ENCODE measurements around the gene KRTAP4-7.
"Not testable (repeated sequence)": the region's sequence is repeated elsewhere in the genome, so short reads cannot be mapped to it uniquely, and the experiment has no call there.

KRTAP4-7 gene

DNA sequence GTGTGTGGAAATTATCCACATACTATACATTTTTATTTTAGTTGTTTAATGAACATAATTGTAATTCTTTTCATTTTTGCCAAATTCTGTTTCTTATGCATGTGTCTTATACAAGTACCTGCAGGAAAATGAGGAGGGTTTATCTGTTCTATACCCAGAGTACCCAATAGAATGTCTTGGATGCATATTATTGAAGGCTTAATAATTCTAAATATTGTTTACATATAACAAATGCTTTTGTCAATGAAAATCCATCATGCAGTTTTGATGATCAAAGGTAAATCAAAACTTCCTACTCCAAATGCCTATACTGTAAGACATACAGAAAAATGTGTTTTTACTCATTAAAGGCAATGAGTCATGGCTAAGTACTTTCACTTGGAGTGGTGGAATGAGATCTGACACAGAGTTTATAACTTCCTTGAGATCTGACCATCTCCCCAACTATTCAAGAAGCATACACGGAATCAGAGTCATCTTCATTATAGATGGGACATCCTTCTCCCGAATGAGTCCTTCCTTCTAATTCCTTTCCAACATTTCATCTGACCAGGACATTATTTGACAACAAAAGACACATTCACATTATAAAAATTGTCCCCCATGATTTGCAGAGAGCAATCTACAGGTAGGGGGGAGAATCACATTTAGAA lies 20.6 kb downstream of the KRTAP4-7 start:
- H3K4me3 ChIP-seq (ENCODE audit: low read length); DNase-seq (ENCODE audit: low read depth, low spot score): not testable (repeated sequence)

DNA sequence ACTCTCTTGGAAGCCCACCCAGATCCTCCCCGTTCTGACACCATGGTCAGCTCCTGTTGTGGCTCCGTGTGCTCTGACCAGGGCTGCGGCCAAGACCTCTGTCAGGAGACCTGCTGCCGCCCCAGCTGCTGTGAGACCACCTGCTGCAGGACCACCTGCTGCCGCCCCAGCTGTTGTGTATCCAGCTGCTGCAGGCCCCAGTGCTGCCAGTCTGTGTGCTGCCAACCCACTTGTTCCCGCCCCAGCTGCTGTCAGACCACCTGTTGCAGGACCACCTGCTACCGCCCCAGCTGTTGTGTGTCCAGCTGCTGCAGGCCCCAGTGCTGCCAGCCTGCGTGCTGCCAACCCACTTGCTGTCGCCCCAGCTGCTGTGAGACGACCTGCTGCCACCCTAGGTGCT lies 21.4 kb downstream of the KRTAP4-7 start, which contains the start of gene KRTAP4-9:
Gene KRTAP4-9 (plus strand): TSS at position 43 of the 400 bp plus-strand sequence. CDS start 0 bp downstream, at position 43.
- not testable (repeated sequence) for H3K4me3 ChIP-seq (ENCODE audit: low read length); DNase-seq (ENCODE audit: low read depth, low spot score)

DNA sequence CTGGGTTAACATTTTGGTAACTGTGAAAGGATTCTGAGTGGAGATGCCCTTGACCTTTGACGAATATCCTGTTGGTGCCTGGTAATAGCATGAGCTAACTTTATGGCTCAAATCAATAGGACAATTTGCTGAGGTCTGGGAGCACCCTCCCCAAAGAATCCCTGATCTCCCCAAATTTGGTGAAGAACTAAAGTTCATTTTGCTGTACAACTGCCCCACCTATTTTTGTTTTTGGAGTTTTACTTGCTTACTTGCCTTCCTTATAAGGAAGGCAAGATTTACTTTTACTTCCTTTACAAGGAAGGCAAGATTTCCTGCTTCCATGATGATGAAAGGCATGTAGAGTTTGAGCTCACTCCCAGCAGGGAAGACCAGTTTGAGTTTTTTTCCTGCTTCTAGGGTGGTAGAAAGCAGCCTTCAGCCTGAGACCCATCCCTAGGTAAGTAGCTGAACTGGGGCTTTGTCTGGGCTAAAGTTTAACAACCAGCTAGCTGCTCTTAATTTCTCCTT lies 24.0 kb downstream of the KRTAP4-7 start:
- no peak for DNase-seq (ENCODE audit: low read depth, low spot score)

DNA sequence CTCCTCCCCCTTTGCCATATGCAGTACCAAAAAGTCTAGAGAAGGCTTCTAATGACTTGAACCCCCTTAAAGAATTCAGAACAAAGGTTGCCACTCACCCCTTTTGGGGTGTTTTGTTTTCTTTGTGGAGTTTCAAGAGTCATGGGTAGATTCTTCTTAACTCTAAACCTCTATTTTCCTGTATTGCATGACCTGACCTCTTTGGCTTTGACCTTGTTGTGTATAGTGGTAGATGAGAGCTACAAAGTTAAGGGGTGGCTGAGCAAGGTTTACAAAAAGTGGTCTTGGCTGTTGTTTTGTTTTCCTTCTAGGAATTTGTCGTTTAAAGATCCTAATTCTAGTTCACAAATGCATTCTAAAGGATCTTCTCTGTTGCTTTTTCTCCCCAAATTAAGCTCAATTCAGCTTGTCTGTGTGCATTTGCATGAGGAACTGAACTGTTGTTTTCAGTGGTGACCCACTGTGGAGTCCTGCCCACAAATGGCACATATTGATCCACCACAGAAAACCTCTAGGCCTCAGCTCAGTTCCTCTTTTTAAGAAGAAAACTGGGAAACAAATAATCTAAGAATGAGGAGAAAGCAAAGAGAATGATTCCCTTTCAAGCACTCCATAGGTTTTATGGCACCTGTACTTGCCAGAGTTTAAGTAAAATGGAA lies 24.9 kb downstream of the KRTAP4-7 start:
- H3K4me3 ChIP-seq (ENCODE audit: low read length); DNase-seq (ENCODE audit: low read depth, low spot score): not testable (repeated sequence)

More for the DNA sequence above, 24.0 kb downstream of the KRTAP4-7 start:
- H3K4me3 ChIP-seq (ENCODE audit: low read length): no peak overlapping the region

DNA sequence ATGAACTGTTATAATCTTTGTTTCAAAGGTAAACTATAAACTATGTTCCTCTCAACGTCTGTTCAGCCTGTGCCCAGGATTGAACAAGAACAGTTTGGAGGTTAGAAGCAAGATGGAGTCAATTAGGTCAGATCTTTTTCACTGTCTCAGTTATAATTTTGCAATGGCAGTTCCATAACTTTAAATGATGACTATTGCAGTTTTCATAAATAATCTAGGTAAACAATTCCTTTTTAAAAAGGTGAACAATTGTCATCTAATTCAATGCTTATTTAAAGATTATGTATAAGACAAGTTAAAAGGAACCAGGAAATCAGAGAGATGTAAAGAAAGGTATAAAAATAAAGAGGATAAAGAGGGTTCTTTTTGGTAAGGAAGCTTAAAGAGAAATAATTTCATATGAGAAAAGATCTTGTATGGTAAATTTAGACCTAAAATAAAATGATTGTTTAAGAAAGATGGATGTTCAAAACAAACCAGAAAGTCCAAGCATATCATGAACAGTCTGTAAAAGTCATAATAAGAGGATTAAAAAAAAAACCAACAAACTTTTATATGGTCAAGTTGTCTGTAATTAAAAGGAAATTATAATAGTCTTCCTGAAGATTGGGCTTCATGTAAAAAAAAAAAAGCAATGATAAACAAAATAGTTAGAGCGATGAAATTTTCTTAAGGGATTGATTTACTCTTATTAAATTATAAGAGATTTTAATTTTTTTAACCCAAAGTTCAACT lies 27.4 kb downstream of the KRTAP4-7 start:
- no peak for DNase-seq (ENCODE audit: low read depth, low spot score)
- no peak overlapping the region for H3K4me3 ChIP-seq (ENCODE audit: low read length)

DNA sequence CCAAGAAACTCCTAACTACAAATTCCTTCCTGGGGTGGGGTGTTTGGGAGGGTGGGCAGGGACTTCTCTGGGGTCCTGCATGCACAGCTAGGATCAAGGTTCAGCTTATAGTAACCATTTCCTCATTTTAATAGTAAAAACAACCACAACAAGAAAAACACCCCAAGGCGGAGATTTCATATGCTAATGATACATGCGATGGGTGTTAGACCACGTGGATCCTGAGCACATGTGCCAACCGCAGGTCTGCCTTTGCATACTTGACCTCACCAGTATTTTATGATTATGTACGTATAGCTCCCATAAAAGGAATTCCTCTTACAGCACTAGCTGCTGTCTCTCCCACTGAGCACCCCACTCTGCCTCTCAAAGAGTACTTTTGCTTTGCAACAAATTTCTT lies 32.3 kb downstream of the KRTAP4-7 start:
- H3K4me3 ChIP-seq (ENCODE audit: low read length): no peak overlapping the region
- no peak for DNase-seq (ENCODE audit: low read depth, low spot score)

DNA sequence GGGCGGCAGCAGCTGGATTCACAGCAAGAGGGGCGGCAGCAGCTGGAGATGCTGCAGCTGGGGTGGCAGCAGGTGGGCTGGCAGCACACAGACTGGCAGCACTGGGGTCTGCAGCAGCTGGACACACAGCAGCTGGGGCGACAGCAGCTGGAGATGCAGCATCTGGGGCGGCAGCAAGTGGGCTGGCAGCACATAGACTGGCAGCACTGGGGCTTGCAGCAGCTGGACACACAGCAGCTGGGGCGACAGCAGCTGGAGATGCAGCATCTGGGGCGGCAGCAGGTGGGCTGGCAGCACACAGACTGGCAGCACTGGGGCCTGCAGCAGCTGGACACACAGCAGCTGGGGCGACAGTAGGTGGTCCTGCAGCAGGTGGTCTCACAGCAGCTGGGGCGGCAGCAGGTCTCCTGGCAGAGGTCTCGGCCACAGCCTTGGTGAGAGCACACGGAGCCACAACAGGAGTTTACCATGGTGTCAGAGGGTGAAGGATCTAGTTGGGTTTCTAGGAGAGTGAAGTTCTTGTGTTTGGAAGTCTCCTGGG lies 34.0 kb downstream of the KRTAP4-7 start, which contains the start of gene KRTAP4-11:
Gene KRTAP4-11 (minus strand): TSS at position 528 of the 541 bp plus-strand sequence. CDS start 58 bp downstream, at position 470.
- not testable (repeated sequence) for DNase-seq (ENCODE audit: low read depth, low spot score); H3K4me3 ChIP-seq (ENCODE audit: low read length)

DNA sequence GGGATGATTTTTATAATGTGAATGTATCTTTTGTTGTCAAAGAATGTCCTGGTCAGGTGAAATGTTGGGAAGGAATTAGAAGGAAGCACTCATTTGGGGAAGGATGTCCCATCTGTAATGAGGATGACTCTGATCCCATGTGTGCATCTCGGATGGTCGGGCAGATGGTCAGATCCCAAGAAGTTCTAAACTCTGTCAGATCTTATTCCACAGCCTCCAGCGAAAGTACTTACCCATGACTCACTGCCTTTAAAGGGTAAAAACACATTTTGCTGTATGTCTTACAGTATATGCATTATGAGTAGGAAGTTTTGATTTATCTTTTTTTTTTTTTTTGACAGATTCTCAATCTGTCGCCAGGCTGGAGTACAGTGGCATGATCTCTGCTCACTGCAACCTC lies 34.8 kb downstream of the KRTAP4-7 start:
- no peak for DNase-seq (ENCODE audit: low read depth, low spot score)
- H3K4me3 ChIP-seq (ENCODE audit: low read length): no peak overlapping the region

DNA sequence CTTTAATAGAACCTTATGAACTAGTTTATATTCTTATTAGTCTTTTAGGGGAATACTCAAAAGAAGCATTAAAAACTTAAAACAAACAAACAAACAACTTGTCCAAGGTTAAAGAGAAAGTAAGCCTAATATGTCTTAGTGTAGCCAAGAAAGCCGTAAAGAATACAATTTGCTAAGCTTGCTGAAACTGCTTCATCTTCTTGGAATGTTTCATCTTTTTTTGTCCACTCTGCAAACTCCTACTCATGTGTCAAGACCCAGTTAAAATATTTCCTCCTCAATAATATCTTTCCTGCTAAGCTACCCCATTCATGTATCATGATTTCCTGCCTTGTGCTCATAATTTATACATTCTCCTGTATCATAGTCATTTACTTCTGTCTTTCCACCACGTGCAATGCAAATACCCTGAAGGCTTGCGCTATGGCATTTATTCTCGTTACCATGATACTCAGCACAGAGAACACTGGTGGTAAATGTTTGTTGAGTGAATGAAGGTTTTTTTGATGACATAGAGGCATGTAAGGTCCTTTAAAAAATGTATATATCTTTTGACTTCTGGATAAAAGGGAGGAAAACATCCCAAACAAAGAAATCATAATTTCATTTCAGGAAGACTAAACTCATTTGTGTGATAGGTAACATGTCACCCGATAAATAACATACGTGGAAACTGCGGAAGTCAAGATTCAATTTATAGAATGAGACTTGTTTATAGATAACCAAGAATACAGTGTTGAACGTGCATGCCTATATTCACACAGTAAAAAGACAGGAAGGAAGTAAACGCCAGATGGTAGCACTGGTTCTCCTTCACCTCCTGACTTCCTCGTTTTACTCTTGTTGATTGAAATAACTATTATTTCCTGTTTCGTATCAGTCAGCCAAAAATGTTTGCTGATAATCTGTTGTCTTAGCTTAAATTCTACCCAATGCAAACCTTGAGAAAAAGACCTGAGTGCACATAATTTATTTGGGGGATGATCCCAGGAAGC lies 36.0 kb downstream of the KRTAP4-7 start:
- DNase-seq (ENCODE audit: low read depth, low spot score); H3K4me3 ChIP-seq (ENCODE audit: low read length): not testable (repeated sequence)

DNA sequence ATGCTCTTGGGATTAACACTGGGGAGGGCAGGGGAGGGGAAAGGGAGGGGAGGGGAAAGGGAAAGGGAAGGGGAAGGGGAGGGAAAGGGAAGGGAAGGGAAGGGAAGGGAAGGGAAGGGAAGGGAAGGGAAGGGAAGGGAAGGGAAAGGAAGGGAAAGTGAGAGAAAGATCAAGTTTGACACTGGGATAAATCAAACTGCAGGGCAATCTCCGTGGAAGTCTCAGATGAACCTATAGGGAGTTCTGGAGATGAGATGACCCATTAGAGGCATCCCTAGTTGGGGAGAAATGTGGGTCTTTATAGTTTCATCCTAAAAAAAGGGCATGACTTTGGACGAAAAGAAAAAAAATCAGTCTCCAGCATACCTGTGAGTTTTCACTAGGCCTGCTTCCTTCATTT lies 37.8 kb downstream of the KRTAP4-7 start:
- no peak overlapping the region for H3K4me3 ChIP-seq (ENCODE audit: low read length)
- DNase-seq (ENCODE audit: low read depth, low spot score): no peak

DNA sequence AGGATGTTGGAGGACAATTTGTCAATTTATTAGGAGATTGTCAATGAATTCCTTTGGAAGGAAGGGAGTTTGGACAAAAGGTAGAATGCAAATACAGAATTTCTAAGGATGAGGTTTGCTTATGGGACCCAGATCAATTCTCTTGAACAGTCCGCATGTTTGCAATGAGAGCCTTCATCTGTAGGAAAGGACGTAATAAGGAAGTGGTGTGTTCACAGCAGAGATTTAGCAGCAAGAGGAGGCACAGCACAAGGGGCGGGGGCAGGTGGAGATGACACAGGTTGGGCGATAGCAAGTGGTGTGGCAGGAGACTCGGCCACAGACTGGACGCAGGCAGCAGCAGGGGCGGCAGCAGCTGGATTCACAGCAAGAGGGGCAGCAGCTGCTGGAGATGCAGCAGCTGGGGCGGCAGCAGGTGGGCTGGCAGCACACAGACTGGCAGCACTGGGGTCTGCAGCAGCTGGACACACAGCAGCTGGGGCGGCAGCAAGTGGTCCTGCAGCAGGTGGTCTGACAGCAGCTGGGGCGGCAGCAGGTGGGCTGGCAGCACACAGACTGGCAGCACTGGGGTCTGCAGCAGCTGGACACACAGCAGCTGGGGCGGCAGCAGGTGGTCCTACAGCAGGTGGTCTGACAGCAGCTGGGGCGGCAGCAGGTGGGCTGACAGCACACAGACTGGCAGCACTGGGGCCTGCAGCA lies 39.5 kb downstream of the KRTAP4-7 start:
- H3K4me3 ChIP-seq (ENCODE audit: low read length); DNase-seq (ENCODE audit: low read depth, low spot score): not testable (repeated sequence)

DNA sequence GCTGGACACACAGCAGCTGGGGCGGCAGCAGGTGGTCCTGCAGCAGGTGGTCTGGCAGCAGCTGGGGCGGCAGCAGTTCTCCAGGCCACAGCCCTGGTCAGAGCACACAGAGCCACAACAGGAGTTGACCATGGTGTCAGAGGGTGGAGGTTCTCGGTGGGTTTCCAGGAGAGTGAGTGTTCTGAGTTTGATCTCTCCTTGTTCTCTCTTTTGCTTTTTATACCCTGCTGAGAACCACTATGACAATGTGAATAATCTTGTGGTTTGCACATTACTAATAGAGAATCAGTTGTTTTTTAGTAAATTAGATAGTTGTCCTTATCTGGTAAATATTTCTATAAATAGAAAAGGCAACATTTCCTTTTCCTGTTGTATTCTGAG lies 40.0 kb downstream of the KRTAP4-7 start, which contains the start of gene KRTAP4-12:
Gene KRTAP4-12 (minus strand): TSS at position 192 of the 381 bp plus-strand sequence. CDS start 60 bp downstream, at position 132.
- not testable (repeated sequence) for DNase-seq (ENCODE audit: low read depth, low spot score); H3K4me3 ChIP-seq (ENCODE audit: low read length)

DNA sequence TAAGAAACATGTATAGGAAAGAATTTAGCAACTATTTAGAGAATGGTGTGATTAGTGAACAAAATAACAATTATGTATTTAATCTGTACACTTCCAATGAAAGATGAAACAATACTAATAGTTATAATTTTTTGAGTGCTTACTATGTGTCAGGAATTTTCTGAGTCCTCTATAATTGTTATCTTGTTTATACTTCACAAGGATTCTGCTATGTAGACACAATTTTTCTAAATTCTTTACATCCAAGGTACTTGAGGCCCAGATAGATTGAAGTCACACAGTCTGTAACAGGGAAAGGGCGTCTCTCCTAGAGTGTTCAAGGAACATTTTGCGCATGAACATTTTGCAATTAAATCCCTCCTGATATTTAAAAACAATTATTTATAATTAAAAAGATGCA lies 41.1 kb downstream of the KRTAP4-7 start:
- H3K4me3 ChIP-seq (ENCODE audit: low read length): no peak overlapping the region
- DNase-seq (ENCODE audit: low read depth, low spot score): no peak

DNA sequence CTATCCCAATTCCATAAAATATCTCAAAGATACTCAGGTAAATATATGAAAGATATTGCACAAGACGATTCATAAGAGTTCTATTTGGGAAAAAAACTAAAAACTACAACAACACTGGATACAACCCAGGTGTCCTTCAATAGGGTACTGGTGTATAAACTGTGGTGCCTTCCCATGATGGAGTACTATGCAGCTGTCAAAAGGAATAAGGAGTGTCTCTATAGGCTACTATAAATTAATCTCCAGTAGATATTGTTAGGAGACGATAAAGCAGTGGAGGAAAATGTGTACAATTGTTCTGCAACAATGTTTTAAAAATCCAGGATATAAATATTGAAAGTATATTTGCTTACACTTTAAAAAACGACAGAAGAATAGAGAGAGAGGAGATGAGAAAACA lies 42.5 kb downstream of the KRTAP4-7 start:
- DNase-seq (ENCODE audit: low read depth, low spot score): no peak
- no peak overlapping the region for H3K4me3 ChIP-seq (ENCODE audit: low read length)

DNA sequence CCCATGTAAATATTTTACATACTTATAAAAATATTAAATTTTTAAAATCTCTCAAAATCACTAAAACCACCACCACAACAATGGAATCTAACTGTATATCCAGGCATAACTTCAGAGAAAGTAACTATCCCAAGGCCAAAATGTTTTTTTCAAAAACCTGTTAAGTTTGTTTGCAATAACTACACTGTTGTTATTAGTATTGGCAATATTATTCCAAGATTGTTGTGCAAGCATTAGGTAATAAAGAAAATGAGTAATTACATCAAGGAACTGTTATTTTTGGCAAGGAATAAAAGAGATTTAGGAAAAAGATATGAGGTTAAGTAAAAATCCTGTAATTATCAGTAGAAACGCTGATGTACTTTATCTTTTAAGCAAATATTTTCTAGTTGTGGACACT lies 43.4 kb downstream of the KRTAP4-7 start:
- no peak for DNase-seq (ENCODE audit: low read depth, low spot score)
- no peak overlapping the region for H3K4me3 ChIP-seq (ENCODE audit: low read length)

DNA sequence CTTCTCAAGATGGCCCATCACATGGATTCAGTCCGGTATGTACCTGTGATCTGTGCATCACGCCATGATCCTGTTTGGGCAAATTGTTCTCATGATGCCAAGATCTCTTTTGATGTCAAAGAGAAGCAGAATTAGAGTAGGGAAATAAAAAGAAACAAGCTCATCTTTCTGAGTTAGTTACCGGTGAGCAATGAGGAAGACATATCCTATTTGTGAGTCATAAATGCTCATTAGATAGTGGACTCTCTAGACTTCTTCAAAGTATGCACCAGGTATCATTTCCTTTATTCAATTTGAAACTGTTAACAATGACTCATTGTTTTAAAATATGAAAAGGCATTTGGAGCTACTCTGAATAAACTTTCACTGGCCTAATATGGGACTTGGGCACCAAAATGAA lies 48.0 kb downstream of the KRTAP4-7 start:
- H3K4me3 ChIP-seq (ENCODE audit: low read length): no peak overlapping the region
- DNase-seq (ENCODE audit: low read depth, low spot score): no peak

DNA sequence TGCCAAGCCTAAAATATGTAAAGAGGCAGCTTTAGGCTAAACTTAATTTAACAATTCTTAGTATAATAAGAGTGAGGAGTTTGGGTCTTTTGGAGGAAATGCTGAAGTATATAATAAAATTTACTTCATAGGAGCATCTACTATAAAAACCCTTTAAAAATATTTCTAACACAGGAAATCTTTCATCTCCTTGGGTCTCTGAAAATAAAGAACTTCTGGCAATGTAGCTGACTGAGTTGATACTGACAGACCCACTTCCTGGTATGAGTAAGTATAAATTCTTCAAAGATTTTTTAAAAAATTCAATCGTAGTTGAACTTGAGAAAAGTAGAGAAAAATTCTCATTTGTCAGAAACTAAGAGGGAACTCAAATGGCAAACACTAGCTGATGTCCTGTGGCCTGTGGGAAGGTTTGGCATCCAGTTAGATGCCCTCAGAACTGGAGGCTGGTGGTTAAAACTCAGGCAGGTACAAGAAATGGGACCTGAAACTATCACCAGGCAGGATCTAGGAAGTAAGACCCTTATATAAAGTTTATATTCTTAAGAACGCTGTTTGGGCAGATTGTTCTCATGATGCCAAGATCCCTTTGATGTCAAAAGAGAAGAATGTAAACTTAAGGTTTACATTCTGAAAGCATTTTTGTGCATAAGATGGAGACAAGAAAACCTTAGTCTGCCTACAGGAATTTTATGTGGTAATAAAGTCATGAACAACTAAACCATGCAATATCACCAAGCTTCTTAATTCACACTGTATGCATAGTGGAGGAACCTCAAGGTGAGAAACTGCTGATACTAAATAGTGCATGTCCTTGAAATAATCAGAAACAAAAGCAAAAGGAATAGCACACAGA lies 50.2 kb downstream of the KRTAP4-7 start:
- no peak for DNase-seq (ENCODE audit: low read depth, low spot score)
- no peak overlapping the region for H3K4me3 ChIP-seq (ENCODE audit: low read length)
